HG03060 (cell line): ENCODE measurements around the gene ABHD12B.

Experiments
- ATAC-seq: cut with Tn5 transposase; IDR thresholded peaks from one replicate; pipeline ENCODE4 v1.9.1; 2021; ENCODE audit warnings: low read depth, moderate number of reproducible peaks; ENCODE audit not compliant: unreplicated experiment

The ABHD12B gene, protein sequence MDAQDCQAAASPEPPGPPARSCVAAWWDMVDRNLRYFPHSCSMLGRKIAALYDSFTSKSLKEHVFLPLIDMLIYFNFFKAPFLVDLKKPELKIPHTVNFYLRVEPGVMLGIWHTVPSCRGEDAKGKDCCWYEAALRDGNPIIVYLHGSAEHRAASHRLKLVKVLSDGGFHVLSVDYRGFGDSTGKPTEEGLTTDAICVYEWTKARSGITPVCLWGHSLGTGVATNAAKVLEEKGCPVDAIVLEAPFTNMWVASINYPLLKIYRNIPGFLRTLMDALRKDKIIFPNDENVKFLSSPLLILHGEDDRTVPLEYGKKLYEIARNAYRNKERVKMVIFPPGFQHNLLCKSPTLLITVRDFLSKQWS

DNA sequence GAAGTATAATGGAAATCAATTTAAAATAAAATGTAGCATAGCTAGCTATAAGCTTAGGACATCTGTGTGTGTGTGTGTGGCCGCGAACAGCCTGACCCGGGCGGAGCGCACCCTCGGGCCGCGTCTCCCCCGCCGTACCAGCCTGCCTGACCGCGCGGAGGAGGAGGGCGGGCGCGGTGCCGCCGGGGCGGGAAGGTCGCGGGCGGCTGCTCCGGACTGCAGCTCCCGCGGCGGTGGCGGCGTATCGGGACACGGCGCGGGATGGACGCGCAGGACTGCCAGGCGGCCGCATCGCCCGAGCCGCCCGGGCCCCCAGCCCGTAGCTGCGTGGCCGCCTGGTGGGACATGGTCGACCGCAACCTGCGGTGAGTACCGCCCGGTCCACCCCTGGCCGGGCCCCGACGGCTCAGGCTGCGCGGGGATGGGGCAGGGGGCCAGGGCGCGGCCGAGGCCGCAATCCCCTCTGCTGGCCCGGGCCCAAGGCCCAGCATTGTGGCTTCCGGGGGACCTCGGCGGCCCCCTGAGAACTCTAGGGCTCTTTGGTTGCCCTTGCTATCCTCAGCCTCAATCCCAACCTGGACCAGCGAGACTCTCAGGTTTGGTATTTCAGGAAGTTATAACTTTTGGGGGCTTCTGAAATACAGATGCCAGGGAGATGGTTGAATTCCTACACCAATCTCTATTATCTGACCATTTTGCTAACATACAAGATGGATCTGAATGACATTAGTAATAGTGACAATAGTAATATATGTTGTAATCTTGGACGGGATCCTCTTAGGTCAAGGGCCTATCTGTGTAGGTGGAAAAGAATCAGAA lies at the start of gene ABHD12B:
Gene ABHD12B, plus strand, starts transcription at position 140 of the 819 bp plus-strand sequence. Its CDS starts 122 bp downstream, at position 262.
- no peak for ATAC-seq

DNA sequence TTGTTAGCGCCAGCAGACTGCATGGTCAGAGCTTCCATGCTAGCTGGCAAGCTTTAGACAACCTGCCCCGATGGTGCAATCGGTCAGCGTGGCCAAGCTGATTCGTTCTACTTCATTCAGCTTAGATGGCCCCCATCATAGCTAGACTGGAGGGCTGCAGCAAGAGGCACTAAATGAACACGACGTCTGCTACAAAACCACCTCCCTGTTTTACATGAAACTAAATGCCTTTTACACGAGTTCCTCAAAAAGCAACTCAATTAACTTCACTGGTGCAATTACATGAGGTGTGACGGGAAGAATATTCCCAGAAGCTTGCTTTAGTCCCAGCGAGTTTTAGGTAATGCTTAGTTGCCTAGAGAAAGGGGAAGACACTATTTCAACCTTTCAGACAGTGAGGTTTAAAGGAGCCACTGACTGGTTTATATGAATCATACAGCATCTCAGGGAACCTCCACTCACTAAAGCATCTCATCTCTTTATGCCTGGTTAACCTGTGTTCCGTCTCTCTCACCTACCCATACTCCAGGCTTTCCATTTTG lies 49.3 kb upstream of the ABHD12B start:
- ATAC-seq: no peak

- peak; percentile 8 for ATAC-seq
These were observed 48.6 kb upstream of the ABHD12B start for GRCh38 chr14:50823051-50823761.

DNA sequence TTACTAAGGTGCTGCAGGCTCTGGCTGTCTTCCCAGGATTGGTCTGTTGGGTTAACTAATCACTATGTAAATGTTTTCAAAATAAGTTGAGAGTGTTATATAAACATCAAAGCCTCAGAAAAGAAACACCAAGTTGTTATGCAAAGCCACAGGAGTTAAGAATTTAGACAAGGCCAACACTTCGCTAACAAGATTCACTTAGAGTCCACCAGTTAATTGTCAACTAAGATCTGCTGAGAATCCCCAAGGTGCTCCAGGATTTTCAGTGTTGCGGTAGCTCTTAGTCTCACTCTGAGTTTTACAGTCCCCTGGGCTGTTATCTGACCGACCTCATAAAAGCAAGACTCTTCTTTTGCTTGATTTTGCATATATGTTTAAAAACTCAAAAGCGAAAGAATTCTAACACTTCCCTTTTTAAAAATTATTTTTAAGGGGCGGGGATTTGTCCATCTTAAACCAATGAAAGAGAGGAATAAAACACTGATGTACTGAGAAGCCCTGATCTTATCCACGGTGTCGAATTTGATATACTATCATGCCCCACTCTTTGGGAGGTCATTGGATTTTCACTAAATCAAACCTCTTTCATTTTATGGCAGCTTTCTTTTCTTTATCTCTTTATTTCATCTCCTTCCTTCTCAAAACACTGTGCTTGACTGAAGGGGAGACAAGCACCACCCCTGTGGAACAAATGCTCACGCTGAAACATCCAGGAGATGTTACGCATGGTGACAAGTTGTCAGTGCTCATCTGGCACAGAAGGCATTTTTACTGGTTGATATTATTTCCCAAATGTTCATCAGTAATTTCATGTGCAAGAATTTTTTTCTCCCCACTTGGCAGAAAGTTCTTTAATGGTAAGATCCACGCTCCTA lies 47.9 kb upstream of the ABHD12B start:
- peak; percentile 70 for ATAC-seq

GRCh38 chr14:50825307-50825706 lies 46.5 kb upstream of the ABHD12B start:
- no peak for ATAC-seq

DNA sequence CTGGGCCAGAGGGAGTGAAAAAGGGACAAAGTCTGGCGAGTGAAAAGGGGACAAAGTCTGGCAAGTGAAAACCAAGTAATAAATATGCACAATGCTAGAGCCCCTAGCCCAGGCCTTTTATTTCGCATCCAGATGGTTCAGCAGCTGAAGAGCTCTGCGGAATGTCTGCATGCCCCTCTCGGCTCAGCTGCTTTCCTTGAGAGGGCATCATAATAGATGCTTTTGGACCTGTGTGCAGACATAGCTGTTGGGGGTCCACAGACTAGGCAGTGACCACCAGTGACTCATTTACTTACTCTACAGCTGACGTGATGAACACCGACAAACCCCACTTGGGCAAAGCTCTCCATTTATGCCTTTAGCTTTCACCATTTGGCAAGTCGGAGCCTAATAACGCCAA lies 45.2 kb upstream of the ABHD12B start:
- no peak for ATAC-seq

DNA sequence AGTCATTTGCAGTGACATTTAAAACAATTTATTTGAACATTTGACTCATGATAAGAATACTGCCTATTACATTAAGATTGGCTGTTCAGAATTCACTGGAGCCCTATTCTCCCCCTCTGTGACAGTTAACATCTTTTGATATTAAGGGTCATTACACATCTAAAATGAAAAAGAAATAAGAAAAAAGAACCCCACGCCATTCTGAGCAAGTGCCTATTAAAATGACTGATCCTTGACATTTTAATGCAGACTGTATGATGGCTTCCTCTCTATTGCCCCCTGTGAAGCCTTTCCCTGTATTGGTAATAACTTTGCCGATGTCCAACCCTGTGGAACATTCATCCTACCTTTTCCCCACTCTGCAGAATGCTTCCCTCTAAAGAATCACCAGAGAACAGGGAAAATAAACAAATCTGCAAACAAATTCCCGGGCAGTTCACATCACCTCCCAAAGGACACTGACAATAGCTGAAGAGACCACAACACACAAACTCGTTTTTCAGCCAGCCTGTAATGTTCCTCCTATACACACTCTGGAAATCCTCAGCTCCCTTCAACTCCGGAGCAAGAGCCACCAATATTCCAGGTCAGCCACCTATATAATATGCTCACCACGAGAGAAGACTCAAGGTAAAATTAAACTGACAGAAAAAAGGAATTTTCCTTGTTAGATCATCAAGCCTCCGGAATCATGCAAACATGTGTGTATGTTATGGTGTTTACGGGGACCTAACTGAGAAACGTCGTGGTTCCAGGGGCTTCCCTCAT lies 42.9 kb upstream of the ABHD12B start:
- no peak for ATAC-seq

DNA sequence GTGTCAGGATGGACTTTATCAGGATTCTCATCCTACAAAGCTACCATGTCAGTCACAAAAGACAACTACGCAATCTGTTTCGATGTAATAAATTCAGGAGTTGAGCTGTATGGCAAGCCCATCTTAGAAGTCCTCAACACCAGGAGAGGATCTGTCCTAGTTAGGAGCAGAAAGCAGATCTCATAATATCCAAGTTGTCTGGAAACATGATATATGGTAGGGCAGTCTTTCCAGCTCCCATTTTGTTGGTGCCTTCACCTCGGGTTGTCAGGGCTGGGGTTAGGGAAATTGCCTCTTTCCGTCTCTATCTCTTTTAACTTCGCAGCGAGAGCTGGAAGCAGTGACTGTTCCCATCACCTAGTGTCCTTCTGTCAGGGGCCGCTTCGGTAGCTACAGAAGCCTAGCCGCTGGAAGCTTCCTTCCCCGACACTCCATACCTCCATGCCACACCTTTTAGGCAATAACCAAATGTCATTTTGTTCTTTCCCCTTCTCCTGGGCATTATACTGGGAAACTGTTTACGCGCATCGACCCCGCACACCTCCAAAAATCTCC lies 42.3 kb upstream of the ABHD12B start:
- ATAC-seq: peak; percentile 3

DNA sequence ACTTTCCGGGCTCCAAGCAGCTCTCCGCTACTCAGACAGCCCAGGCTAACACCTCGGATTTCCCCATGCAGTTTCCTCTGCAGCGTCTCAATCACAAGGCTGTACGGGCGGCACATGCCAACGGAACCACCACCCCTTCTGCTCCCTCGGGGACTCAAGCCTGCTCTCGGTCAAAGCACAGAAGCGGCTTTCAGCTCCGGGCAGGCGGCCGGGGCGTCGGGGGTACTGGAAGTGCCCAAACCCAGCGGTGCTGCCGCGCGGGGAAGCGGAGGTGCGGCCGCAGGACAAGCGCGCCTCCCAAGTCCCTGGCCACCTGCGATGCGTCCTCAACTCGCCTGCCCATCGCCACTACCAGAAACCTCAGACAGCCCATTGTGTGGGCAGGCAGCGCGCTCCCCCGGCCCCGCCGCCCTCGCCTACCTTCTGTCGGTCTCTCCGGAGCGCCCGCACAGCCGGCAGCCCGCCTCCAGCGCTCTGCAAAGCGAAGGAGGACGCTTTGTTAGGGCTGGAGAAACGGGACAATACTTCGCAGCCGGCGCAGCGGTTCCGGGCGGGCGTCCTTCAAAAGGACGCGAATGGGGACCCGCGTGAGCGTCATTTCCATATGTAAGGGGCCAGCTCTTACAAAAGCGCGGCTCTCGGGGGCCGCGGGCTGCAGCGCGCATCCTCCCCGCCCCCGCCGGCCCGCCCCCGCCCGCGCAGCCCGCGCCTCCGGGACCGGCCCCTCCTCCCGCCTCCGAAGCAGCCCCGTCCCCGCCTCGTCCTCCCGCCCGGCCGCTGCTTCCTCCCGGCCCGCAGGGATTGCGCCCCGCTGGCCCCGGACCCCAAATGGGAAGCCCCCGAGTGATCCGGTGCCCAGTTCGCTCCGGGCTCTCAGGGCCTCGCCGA lies 41.6 kb upstream of the ABHD12B start:
- ATAC-seq: peak; percentile 26

- peak; percentile 33 for ATAC-seq
These were observed 40.7 kb upstream of the ABHD12B start, which contains the start of gene NIN for GRCh38 chr14:50830932-50831725. Gene NIN, minus strand, starts transcription at chr14:50831162. Its CDS starts 9,106 bp downstream, at chr14:50822056.

- ATAC-seq: no peak
These were observed 40.1 kb upstream of the ABHD12B start for GRCh38 chr14:50831726-50832168.

GRCh38 chr14:50832935-50833630 lies 38.8 kb upstream of the ABHD12B start:
- no peak for ATAC-seq

- no peak for ATAC-seq
These were observed 37.0 kb upstream of the ABHD12B start for GRCh38 chr14:50834802-50835276.

DNA sequence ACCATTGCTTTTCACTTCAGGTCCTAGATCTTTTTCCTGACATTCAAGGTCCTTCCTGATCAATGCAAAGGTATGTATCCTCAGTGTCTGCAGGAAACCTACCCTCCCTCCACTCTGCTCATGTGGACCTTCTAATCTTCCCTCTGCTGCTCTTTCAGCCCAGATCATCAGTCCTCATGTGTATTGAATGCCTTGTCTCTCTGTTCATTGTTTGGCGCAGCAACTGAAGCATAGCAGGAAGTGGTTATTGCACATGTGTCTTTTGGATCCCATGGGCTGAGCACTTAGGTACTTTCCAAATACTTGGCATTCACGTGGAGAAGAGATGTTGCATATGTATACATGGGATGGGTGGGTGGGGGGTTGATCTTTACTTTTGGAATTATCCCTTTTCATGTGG lies 36.6 kb upstream of the ABHD12B start:
- ATAC-seq: peak; percentile 29

DNA sequence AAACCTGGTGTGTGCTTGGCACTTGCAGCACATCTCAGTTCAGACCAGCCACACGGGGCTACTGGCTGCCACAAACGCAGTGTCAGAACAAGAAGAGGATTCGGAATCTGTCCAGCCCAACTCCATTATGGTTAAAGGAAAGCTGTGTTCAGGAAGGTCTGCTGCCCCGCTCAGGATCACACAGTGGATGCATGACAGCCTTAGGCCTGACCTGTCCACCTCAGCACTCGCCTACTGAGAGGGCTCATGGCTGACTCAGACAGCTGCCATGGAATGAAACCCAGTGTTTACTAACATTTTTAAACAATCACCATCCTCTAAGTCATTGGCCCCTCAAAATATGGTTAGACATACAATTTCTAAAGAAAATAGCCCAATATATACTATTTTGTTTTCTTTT lies 35.3 kb upstream of the ABHD12B start:
- ATAC-seq: no peak

- ATAC-seq: no peak
These were observed 34.6 kb upstream of the ABHD12B start for GRCh38 chr14:50837271-50837670.
